T-helper 9 cell (primary cell): Measurements from ENCODE around the gene CNOT1.
A peak's percentile ranks its signal among the peaks of the same experiment; 100 is the strongest.
"Not testable (repeated sequence)": the region's sequence is repeated elsewhere in the genome, so short reads cannot be mapped to it uniquely, and the experiment has no call there.

Experiments used
- DNase-seq: peaks from one replicate; pipeline ENCODE4 v3.0.0-alpha.2; 2020
- total RNA-seq, 2 donors: gene quantifications; one replicate each; lab custom pipeline; 2026; lab: John Stamatoyannopoulos, UW

The CNOT1 gene
- 234 to 400 reads per million in 2 donors for total RNA-seq

- peak; percentile 93 for DNase-seq
Measured at GRCh38 chr16:58629733-58630640, at the start of gene CNOT1. TSS of gene CNOT1 (minus strand) at chr16:58629826. CDS start at chr16:58599337, 30,489 bp downstream.

- no peak for DNase-seq
Measured at GRCh38 chr16:58678716-58679115, 49.1 kb upstream of the CNOT1 start.

GRCh38 chr16:58678269-58678668 is 48.6 kb upstream of the CNOT1 start:
- DNase-seq = no peak

GRCh38 chr16:58670946-58671583 is 41.4 kb upstream of the CNOT1 start:
- DNase-seq = no peak

- no peak for DNase-seq
Measured at GRCh38 chr16:58670177-58670576, 40.6 kb upstream of the CNOT1 start.

GRCh38 chr16:58665200-58665599 is 35.6 kb upstream of the CNOT1 start:
- DNase-seq = no peak

GRCh38 chr16:58661199-58661830 is 31.7 kb upstream of the CNOT1 start:
- DNase-seq = no peak

- DNase-seq = not testable (repeated sequence)
Measured at GRCh38 chr16:58659911-58660310, 30.3 kb upstream of the CNOT1 start.

GRCh38 chr16:58658796-58659211 is 29.2 kb upstream of the CNOT1 start:
- DNase-seq = no peak

GRCh38 chr16:58656899-58657298 is 27.3 kb upstream of the CNOT1 start:
- DNase-seq = no peak

- DNase-seq = no peak
Measured at GRCh38 chr16:58655215-58655596, 25.6 kb upstream of the CNOT1 start.

GRCh38 chr16:58654560-58655214 is 25.1 kb upstream of the CNOT1 start:
- DNase-seq = no peak

- DNase-seq = no peak
Measured at GRCh38 chr16:58652741-58653140, 23.1 kb upstream of the CNOT1 start.

GRCh38 chr16:58651965-58652348 is 22.3 kb upstream of the CNOT1 start:
- DNase-seq = no peak

GRCh38 chr16:58649707-58650106 is 20.1 kb upstream of the CNOT1 start:
- DNase-seq = no peak

GRCh38 chr16:58647107-58647506 is 17.5 kb upstream of the CNOT1 start:
- DNase-seq = no peak

- DNase-seq = no peak
Measured at GRCh38 chr16:58644765-58645487, 15.3 kb upstream of the CNOT1 start.

GRCh38 chr16:58644108-58644507 is 14.5 kb upstream of the CNOT1 start:
- DNase-seq = no peak

- no peak for DNase-seq
Measured at GRCh38 chr16:58640949-58641348, 11.3 kb upstream of the CNOT1 start.

GRCh38 chr16:58639836-58640235 is 10.2 kb upstream of the CNOT1 start:
- DNase-seq = no peak

- DNase-seq = no peak
Measured at GRCh38 chr16:58639230-58639629, 9.6 kb upstream of the CNOT1 start.
